SH-SY5Y (cell line): ENCODE data around the gene CCS.

Experiments used
- GATA2 ChIP-seq: IDR thresholded peaks from 2 replicates; pipeline ENCODE4 v1.6.1; 2011; ENCODE audit warnings: mild to moderate bottlenecking, low read depth, low read length
- GATA3 ChIP-seq: IDR thresholded peaks from 2 replicates; pipeline ENCODE4 v1.6.1; 2011; ENCODE audit warnings: low read depth, mild to moderate bottlenecking, low read length, moderate library complexity

The CCS gene

GRCh38 chr11:66626382-66626781 is 33.4 kb downstream of the CCS start:
- TF ChIP-seq GATA3: no peak
- no peak for TF ChIP-seq GATA2

- no peak for TF ChIP-seq GATA3
- no peak for TF ChIP-seq GATA2
These were observed 33.9 kb downstream of the CCS start for GRCh38 chr11:66626926-66627325.

GRCh38 chr11:66628061-66628603 is 35.1 kb downstream of the CCS start:
- no peak for TF ChIP-seq GATA3
- no peak for TF ChIP-seq GATA2

- TF ChIP-seq GATA2 (no peak), GATA3 (no peak)
These were observed 36.4 kb downstream of the CCS start for GRCh38 chr11:66629356-66629755.

GRCh38 chr11:66631883-66632282 is 38.9 kb downstream of the CCS start:
- TF ChIP-seq GATA3 (no peak), GATA2 (no peak)

- TF ChIP-seq GATA3: no peak
- no peak for TF ChIP-seq GATA2
These were observed 40.0 kb downstream of the CCS start for GRCh38 chr11:66632952-66633351.

GRCh38 chr11:66636411-66636810 is 43.4 kb downstream of the CCS start:
- TF ChIP-seq GATA2 (no peak), GATA3 (no peak)

- TF ChIP-seq GATA3 (no peak), GATA2 (no peak)
These were observed 44.7 kb downstream of the CCS start for GRCh38 chr11:66637557-66638176.

GRCh38 chr11:66638177-66639065 is 45.4 kb downstream of the CCS start, which contains the start of gene RBM4:
RBM4 (plus strand) TSS chr11:66638703; CDS start chr11:66639712, 1,009 bp downstream.
- TF ChIP-seq GATA2 (no peak), GATA3 (no peak)

- no peak for TF ChIP-seq GATA3
These were observed 46.3 kb downstream of the CCS start for GRCh38 chr11:66639066-66639813.

- TF ChIP-seq GATA3 (no peak), GATA2 (no peak)
These were observed 48.8 kb downstream of the CCS start for GRCh38 chr11:66641834-66642233.

GRCh38 chr11:66643745-66644437 is 50.9 kb downstream of the CCS start:
- no peak for TF ChIP-seq GATA2
- no peak for TF ChIP-seq GATA3

- TF ChIP-seq GATA3: no peak
- TF ChIP-seq GATA2: no peak
These were observed 53.8 kb downstream of the CCS start for GRCh38 chr11:66646828-66647227.
